Activated CD4-positive, alpha-beta memory T cell treated with anti-CD3 and anti-CD28 coated beads for 36 hours (primary cell): ENCODE results near the gene CNTNAP4. TPM values are rescaled to one million over a fixed set of nuclear protein-coding genes. Genes with fewer than 3 reads are reported as not detected.

ENCODE experiments used
- CTCF ChIA-PET: fragments of 350-600 bp; sonication (Branson Sonifier 250); formaldehyde crosslinking; loops from one replicate; lab custom pipeline; 2021; ENCODE audit warnings: antibody characterized with exemption, inconsistent platforms; lab: Charles Lee
- POLR2A ChIA-PET: fragments of 350-600 bp; sonication (Branson Sonifier 250); formaldehyde crosslinking; loops from one replicate; lab custom pipeline; 2021; ENCODE audit warnings: antibody characterized with exemption; lab: Charles Lee
- DNase-seq: peaks from one replicate; pipeline ENCODE4 v3.0.0-alpha.2; 2020
- H3K27ac Mint-ChIP-seq: one replicate; pipeline ENCODE4 v1.8.0; 2021; ENCODE audit warnings: mixed read lengths
- H3K27me3 Mint-ChIP-seq: one replicate; pipeline ENCODE4 v1.8.0; 2021; ENCODE audit warnings: mixed read lengths
- H3K36me3 Mint-ChIP-seq: one replicate; pipeline ENCODE4 v1.8.0; 2021; ENCODE audit warnings: mixed read lengths
- H3K4me1 Mint-ChIP-seq: one replicate; pipeline ENCODE4 v1.8.0; 2021; ENCODE audit warnings: low read depth, mixed read lengths
- H3K4me3 Mint-ChIP-seq: one replicate; pipeline ENCODE4 v1.8.0; 2021; ENCODE audit warnings: mild to moderate bottlenecking, mixed read lengths
- H3K9me3 Mint-ChIP-seq: one replicate; pipeline ENCODE4 v1.8.0; 2021; ENCODE audit warnings: mixed read lengths
- intact Hi-C: fragments of 100-400 bp; cut with micrococcal nuclease; formaldehyde crosslinking; loops from one replicate; pipeline ENCODE4 v1.15.1; 2023
- total RNA-seq, 2 experiments: library from RNA; stranded (reverse); gene quantifications; one replicate each; pipeline ENCODE4 v1.2.3, GENCODE V29; 2021

Gene CNTNAP4
- total RNA-seq, 2 experiments from 2014 or later: not detected

GRCh38 chr16:76483307-76483909 lies 206.2 kb downstream of the CNTNAP4 start:
- Mint-ChIP-seq H3K27ac (no peak overlapping the region), H3K27me3 (no peaks in the 10 kb centered on the region), H3K4me3 (no peak overlapping the region), H3K36me3 (no peaks in the 10 kb centered on the region), H3K9me3 (peaks cover 5% of the 10 kb centered on the region), H3K4me1 (no peaks in the 10 kb centered on the region)
- POLR2A ChIA-PET: no interaction called here
- no peak for DNase-seq
- intact Hi-C loops: no loop called here
- CTCF ChIA-PET: no interaction called here

GRCh38 chr16:76484020-76484419 lies 206.8 kb downstream of the CNTNAP4 start:
- H3K4me1 Mint-ChIP-seq: no peaks in the 10 kb centered on the region
- DNase-seq: no peak
- POLR2A ChIA-PET: no interaction called here
- CTCF ChIA-PET: no interaction called here
- H3K27ac Mint-ChIP-seq: no peak overlapping the region
- H3K36me3 Mint-ChIP-seq: no peaks in the 10 kb centered on the region
- H3K27me3 Mint-ChIP-seq: no peaks in the 10 kb centered on the region
- intact Hi-C loops: no loop called here
- no peak overlapping the region for H3K4me3 Mint-ChIP-seq
- H3K9me3 Mint-ChIP-seq: peaks cover 5% of the 10 kb centered on the region

GRCh38 chr16:76486740-76487139 lies 209.5 kb downstream of the CNTNAP4 start:
- CTCF ChIA-PET: no interaction called here
- Mint-ChIP-seq H3K4me3 (no peak overlapping the region), H3K36me3 (no peaks in the 10 kb centered on the region), H3K9me3 (peaks cover 8% of the 10 kb centered on the region), H3K27me3 (no peaks in the 10 kb centered on the region), H3K27ac (no peak overlapping the region), H3K4me1 (no peaks in the 10 kb centered on the region)
- intact Hi-C loops: no loop called here
- POLR2A ChIA-PET: no interaction called here
- no peak for DNase-seq

DNA sequence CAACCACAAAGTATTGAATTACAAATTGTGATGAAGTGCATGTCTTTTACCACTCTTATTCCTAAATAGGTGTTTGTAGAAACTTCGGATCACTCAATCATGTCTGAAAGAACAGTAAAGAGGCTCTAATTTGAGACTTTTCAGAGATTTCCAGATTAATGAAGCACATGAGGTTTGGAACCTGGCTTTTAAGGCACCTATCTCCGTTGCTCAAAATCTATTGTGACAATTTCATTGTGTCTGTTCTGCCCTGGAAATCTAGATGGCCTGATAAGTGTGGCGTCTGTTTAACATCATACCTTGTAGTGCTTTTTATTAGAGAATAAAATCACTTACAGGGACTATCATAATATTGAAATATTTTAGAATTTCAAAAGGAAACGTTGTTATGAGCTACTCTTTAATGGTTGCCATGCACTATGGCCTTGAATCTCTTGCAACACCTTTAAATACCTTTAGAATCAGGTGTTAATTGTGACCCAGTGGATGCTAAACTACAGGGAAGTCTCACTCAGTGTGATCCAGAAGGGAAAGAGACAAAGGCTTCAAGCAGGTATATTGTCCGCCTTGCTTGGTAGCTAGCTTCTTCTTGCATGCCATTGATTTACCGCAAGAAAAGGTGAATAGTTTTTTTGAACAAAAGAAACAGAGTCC lies 210.3 kb downstream of the CNTNAP4 start:
- Mint-ChIP-seq H3K27me3 (no peaks in the 10 kb centered on the region), H3K36me3 (no peaks in the 10 kb centered on the region), H3K9me3 (peaks cover 5% of the 10 kb centered on the region), H3K4me3 (no peak overlapping the region), H3K27ac (no peak overlapping the region), H3K4me1 (no peaks in the 10 kb centered on the region)
- ChIA-PET CTCF (no interaction called here), POLR2A (no interaction called here)
- DNase-seq: no peak
- intact Hi-C loops: no loop called here

DNA sequence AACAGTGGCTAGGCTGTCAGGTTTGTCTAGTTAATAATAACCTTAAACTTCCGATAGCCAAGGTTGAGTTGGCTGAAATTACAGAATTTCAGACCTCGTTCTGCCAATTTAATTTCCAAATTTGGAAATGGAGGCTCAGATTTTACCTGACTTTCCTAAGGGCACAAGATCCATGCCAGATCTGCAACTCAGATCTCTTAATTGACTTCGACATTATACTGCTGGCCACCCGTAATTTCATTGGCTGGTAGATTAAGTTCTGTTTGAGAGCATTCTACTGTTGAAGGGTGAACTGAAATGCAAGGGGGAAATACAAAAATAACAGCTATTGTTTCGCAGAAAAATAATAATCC lies 210.8 kb downstream of the CNTNAP4 start:
- intact Hi-C loops: no loop called here
- H3K4me3 Mint-ChIP-seq: no peak overlapping the region
- H3K27ac Mint-ChIP-seq: no peak overlapping the region
- DNase-seq: no peak
- no peaks in the 10 kb centered on the region for H3K27me3 Mint-ChIP-seq
- CTCF ChIA-PET: no interaction called here
- POLR2A ChIA-PET: no interaction called here
- H3K4me1 Mint-ChIP-seq: no peaks in the 10 kb centered on the region
- peaks cover 6% of the 10 kb centered on the region for H3K9me3 Mint-ChIP-seq
- no peaks in the 10 kb centered on the region for H3K36me3 Mint-ChIP-seq

- ChIA-PET POLR2A (no interaction called here), CTCF (no interaction called here)
- Mint-ChIP-seq H3K4me3 (no peak overlapping the region), H3K4me1 (no peaks in the 10 kb centered on the region), H3K36me3 (no peaks in the 10 kb centered on the region), H3K27me3 (no peaks in the 10 kb centered on the region), H3K27ac (no peak overlapping the region), H3K9me3 (peaks cover 7% of the 10 kb centered on the region)
- intact Hi-C loops: no loop called here
- no peak for DNase-seq
These were observed 212.9 kb downstream of the CNTNAP4 start for GRCh38 chr16:76490036-76490639.

- no peaks in the 10 kb centered on the region for H3K4me1 Mint-ChIP-seq
- CTCF ChIA-PET: no interaction called here
- POLR2A ChIA-PET: no interaction called here
- H3K36me3 Mint-ChIP-seq: no peaks in the 10 kb centered on the region
- intact Hi-C loops: no loop called here
- no peak overlapping the region for H3K4me3 Mint-ChIP-seq
- peaks cover 5% of the 10 kb centered on the region for H3K9me3 Mint-ChIP-seq
- H3K27me3 Mint-ChIP-seq: no peaks in the 10 kb centered on the region
- H3K27ac Mint-ChIP-seq: no peak overlapping the region
- no peak for DNase-seq
These were observed 222.8 kb downstream of the CNTNAP4 start for GRCh38 chr16:76500006-76500405.

- Mint-ChIP-seq H3K4me3 (no peak overlapping the region), H3K4me1 (no peaks in the 10 kb centered on the region), H3K36me3 (no peaks in the 10 kb centered on the region), H3K9me3 (peaks cover 5% of the 10 kb centered on the region), H3K27me3 (no peaks in the 10 kb centered on the region), H3K27ac (no peak overlapping the region)
- POLR2A ChIA-PET: no interaction called here
- CTCF ChIA-PET: no interaction called here
- intact Hi-C loops: no loop called here
- no peak for DNase-seq
These were observed 224.9 kb downstream of the CNTNAP4 start for GRCh38 chr16:76502063-76502462.

GRCh38 chr16:76502555-76502954 lies 225.4 kb downstream of the CNTNAP4 start:
- H3K4me3 Mint-ChIP-seq: no peak overlapping the region
- H3K27me3 Mint-ChIP-seq: no peaks in the 10 kb centered on the region
- DNase-seq: no peak
- POLR2A ChIA-PET: no interaction called here
- H3K36me3 Mint-ChIP-seq: no peaks in the 10 kb centered on the region
- intact Hi-C loops: no loop called here
- peaks cover 5% of the 10 kb centered on the region for H3K9me3 Mint-ChIP-seq
- no peaks in the 10 kb centered on the region for H3K4me1 Mint-ChIP-seq
- no peak overlapping the region for H3K27ac Mint-ChIP-seq
- CTCF ChIA-PET: no interaction called here

GRCh38 chr16:76503091-76503490 lies 225.9 kb downstream of the CNTNAP4 start:
- no peak for DNase-seq
- CTCF ChIA-PET: no interaction called here
- Mint-ChIP-seq H3K4me3 (no peak overlapping the region), H3K36me3 (no peaks in the 10 kb centered on the region), H3K4me1 (no peaks in the 10 kb centered on the region), H3K9me3 (peaks cover 5% of the 10 kb centered on the region), H3K27me3 (no peaks in the 10 kb centered on the region), H3K27ac (no peak overlapping the region)
- intact Hi-C loops: no loop called here
- POLR2A ChIA-PET: no interaction called here

DNA sequence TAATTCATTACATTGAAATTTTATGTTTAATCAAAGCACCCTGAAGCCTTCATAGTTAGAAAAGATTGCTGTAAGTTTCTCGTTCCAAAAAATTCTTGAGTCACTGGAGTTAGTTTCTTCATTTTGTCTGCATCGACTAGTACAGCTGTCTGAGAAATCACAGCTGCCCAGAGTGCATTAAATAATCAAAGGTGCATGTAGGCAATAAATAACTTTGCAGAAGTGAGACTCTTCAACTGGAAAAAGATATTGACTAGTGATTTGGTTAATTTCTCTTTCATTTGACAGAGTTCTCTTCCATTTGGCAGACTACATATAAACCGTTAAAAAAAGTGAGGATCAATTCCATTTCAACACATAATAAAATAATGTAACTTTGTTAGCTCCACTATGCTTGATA lies 234.0 kb downstream of the CNTNAP4 start:
- intact Hi-C loops: no loop called here
- no peak overlapping the region for H3K4me3 Mint-ChIP-seq
- H3K27me3 Mint-ChIP-seq: no peaks in the 10 kb centered on the region
- ChIA-PET POLR2A (no interaction called here), CTCF (no interaction called here)
- H3K4me1 Mint-ChIP-seq: no peaks in the 10 kb centered on the region
- peaks cover 5% of the 10 kb centered on the region for H3K9me3 Mint-ChIP-seq
- H3K36me3 Mint-ChIP-seq: no peaks in the 10 kb centered on the region
- H3K27ac Mint-ChIP-seq: no peak overlapping the region
- DNase-seq: no peak

- CTCF ChIA-PET: no interaction called here
- H3K27me3 Mint-ChIP-seq: no peaks in the 10 kb centered on the region
- H3K4me1 Mint-ChIP-seq: no peaks in the 10 kb centered on the region
- H3K36me3 Mint-ChIP-seq: no peaks in the 10 kb centered on the region
- POLR2A ChIA-PET: no interaction called here
- no peak overlapping the region for H3K27ac Mint-ChIP-seq
- H3K4me3 Mint-ChIP-seq: no peak overlapping the region
- peaks cover 7% of the 10 kb centered on the region for H3K9me3 Mint-ChIP-seq
- no peak for DNase-seq
- intact Hi-C loops: no loop called here
These were observed 241.6 kb downstream of the CNTNAP4 start for GRCh38 chr16:76518781-76519180.

DNA sequence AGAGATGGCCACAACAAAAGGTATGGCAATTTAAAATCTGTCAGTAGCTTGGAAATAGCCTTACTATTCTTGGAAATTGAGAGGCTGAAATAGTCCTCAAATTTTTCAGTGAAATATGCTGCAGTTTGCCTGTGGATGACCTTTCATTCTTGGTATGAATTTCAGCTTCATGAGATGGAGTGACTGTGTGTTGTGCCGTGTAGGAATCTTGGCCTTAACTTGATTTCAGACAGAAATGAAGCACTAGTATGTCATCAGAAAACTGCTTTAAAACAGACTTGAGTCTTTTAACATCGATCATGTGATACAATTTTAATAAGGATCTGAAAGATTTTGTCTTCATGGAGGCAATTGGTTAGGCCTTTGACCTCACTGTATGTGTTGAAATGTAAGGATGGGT lies 247.2 kb downstream of the CNTNAP4 start:
- DNase-seq: no peak
- CTCF ChIA-PET: no interaction called here
- POLR2A ChIA-PET: no interaction called here
- no peaks in the 10 kb centered on the region for H3K27me3 Mint-ChIP-seq
- peaks cover 2% of the 10 kb centered on the region for H3K9me3 Mint-ChIP-seq
- no peaks in the 10 kb centered on the region for H3K36me3 Mint-ChIP-seq
- H3K4me1 Mint-ChIP-seq: no peaks in the 10 kb centered on the region
- intact Hi-C loops: no loop called here
- no peak overlapping the region for H3K27ac Mint-ChIP-seq
- no peak overlapping the region for H3K4me3 Mint-ChIP-seq
